GM21576 (cell line): ENCODE data around the gene MAPRE3.

Experiments used
- ATAC-seq: cut with Tn5 transposase; IDR thresholded peaks from one replicate; pipeline ENCODE4 v1.9.1; 2021; ENCODE audit warnings: mild to moderate bottlenecking, moderate library complexity; ENCODE audit not compliant: unreplicated experiment

MAPRE3 gene

GRCh38 chr2:26948800-26949199, 21.6 kb upstream of the MAPRE3 start:
- ATAC-seq: no peak

DNA sequence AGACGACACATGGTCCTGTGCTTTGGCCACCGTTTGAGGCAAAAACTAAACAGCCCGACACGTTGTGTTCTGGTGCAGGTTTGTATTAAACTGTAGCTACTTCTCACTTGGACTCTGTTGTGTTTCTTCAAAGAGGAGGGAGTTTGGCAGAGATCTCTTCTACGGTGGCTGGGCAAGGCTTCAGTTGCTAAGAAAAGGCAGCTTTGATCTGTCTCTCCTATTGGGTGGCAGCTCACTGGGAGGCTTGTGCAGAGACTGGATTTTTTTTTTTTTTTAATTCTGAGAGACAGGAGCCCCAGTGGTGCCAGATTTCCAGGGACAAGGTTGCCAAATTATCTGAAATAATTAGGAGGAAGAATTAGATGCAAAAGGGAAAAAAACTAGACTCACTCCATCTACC, 20.2 kb upstream of the MAPRE3 start:
- ATAC-seq: no peak

DNA sequence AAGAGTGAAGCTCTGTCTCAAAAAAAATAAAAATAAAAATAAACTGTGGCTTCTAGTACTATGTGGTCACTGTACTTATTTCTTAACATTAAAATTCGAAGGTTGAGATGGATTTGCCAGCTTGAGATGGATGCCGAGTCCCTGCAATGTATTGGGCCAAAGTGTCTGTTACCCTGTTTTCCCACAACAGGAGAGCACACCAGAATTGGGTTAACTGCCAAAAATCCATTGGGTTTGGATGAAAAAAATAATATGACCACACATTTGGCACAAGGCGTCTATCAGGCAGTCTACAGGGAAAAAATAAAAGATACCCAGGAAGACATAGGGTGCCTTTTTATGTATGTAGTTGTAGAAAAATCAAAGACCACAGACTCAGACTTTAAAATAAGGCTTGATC, 19.2 kb upstream of the MAPRE3 start:
- no peak for ATAC-seq

GRCh38 chr2:26952374-26952773, 18.1 kb upstream of the MAPRE3 start:
- ATAC-seq: no peak

DNA sequence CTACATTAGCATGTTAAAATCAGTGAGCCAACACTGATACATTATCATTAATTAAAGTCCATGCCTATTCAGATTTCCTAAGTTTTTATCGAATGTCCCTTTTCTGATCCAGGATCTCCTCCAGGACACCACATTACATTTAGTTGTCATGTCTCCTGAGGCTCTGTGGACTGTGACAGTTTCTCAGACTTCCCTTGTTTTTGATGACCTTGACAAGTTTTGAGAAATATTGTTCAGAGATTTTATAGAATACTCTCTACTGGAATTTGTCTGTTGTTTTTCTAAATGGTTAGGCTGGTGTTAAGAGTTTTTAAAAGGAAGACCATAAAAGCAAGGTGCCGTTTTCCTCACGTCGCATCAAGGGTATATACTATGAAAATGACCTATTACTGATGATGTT, 16.3 kb upstream of the MAPRE3 start:
- ATAC-seq: no peak

GRCh38 chr2:26957041-26957440, 13.4 kb upstream of the MAPRE3 start:
- no peak for ATAC-seq

DNA sequence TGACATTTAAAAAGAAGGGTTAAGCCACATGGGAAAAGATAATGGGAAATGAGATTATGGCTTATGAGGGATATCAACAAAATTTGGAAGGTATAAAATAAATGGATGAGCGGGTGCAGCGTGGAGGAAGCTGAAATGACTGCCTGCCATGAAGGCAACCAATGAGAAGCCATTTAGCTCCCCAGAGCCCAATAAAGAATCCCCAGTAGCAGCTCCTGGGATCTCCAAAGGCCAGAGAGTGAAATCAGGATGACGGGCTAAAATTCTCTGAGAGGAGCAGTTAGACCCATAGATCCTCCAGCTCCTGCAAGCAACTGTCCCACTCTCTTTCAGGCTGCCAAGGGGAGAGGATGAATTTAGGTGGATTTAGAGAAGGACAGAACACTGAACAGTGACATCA, 12.9 kb upstream of the MAPRE3 start:
- no peak for ATAC-seq

- no peak for ATAC-seq
These were observed 11.1 kb upstream of the MAPRE3 start for GRCh38 chr2:26959331-26959730.

DNA sequence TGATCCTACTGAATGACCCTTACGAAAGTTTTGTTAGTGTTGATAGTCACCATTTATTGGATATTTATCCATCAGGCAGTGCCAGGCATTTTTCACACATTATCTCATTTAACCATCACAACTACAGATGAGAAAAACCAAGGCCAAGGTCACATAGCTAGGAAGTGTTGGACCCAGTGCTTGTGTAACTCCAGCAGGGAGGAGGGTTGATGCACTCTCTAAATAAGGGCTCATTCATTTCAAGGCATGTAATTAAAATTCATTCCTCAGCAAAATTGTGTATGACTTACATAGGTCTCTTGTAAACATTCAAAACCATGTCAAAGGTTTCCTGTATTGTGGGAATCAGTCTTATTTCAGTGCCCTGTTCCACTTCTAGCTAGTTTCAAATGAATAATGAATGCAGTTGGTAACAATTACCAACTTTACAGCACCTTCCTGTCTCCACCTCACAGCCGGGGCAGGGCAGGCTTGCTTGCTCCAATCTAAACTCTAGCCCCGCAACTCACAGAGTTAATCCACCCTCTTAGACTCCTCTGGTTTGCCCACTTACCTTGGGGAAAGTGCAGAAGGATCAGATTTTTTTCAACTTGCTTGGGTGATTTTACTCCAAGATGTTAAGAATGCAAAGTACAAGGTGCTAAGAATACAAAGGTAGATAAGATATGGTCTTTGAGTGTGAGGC, 5.8 kb upstream of the MAPRE3 start:
- ATAC-seq: no peak

DNA sequence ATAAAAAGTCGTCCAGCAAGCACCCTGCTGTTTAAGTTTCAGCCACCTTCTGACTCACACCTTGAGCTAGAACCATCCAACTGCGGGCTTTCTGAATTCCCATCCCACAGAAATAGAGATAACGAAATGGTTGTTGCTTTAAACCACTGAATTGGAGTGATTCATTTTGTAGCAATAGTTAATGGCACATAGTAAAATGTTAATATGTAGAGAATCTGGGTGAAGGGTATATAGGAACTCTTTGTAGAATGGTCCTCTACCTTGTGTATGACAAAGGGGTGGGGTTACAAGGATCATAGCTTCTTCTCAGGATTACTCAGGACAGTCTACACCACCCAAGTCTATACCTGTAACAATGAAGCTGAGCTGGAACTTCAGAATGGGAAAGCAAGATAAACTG, 2.4 kb upstream of the MAPRE3 start:
- no peak for ATAC-seq

GRCh38 chr2:26969077-26969844, 1.2 kb upstream of the MAPRE3 start:
- no peak for ATAC-seq

GRCh38 chr2:26970928-26971627, 641 bp downstream of the MAPRE3 start:
- ATAC-seq: no peak

- ATAC-seq: no peak
These were observed 1.7 kb downstream of the MAPRE3 start for GRCh38 chr2:26971911-26972786.

GRCh38 chr2:26974352-26974751, 3.9 kb downstream of the MAPRE3 start:
- ATAC-seq: no peak

GRCh38 chr2:26975102-26975501, 4.7 kb downstream of the MAPRE3 start:
- no peak for ATAC-seq

DNA sequence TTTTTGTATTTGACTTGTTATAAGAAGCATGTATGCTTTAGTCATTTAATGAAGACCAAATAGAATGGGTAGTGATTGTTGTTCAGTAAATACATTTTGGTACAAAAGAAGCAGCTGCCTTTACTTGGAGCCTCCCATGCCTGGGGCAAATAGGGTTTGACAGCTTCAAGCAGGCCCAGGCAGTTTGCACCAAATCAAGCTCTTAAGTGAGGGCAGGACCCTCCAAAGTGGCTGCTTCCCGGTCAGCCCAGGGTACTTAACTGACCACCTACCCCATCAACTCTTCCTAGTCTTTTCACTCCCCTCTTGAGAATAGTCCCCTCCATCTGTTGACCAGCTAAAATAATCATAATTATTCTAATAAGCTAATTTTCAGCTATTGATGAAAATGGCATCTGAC, 5.2 kb downstream of the MAPRE3 start:
- ATAC-seq: no peak

DNA sequence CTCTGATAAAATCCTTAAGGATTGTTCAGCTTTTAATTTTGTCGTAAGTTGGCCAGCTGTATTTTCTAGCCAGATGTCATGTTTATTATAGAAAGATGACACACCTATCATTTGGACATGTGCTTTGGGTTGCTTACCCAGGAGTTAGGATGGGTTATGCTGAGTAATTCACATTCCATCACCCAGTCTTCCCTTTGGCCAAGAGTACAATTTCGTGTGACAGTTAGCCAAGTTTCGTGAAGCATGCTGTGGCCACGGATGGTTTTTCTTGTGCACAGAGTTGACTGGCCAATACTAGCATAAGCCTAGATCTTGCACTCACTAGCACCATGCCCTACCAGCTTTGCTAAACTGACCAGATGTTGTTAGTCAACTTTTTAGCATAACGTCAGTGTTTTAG, 5.8 kb downstream of the MAPRE3 start:
- ATAC-seq: no peak

GRCh38 chr2:26977012-26977411, 6.6 kb downstream of the MAPRE3 start:
- ATAC-seq: no peak

DNA sequence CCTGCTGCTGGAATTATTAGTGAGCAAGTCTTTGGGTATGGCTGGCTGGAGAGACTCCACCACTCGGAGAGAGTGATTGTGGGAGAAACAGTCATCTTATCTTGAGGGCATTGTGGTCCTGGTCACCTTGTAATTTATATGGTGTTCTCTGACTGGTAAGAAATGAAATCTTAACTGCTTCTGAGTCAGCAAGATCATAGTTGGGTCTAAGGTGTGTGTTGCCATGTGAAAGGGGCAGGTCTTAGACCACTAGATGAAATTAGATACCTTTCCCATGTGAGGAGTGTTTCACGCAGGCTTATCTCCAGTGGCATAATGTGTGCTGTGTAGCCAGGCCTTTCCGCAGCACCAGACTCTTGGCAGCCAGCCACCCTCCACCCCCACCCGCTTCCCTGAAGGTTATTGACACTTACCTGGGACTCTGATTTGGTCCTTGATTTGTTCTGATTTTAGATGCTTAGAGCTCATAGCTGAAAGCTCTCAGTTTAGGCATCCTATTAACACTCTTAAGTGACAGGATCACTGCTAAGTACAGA, 7.7 kb downstream of the MAPRE3 start:
- no peak for ATAC-seq

- ATAC-seq: no peak
These were observed 9.3 kb downstream of the MAPRE3 start for GRCh38 chr2:26979741-26980140.

DNA sequence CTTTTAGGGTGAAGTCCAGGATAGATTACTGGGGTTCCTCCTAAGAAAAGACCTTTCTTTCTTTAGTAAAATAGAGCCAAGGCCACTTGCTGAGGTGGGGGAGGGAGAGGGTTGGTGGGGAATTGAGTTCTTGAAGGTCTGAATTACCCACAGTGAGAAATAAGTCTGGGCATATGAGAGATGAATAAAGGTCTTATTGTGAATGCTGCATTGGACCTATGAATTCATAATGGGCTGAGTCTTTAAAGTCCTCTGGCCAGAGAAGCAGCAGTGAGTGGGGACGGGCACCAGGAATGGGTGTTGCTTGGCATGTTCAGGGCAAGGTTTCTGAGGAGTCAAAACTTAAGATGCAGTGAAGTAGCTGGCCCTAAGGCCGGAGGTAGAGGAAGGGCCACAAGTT, 10.5 kb downstream of the MAPRE3 start:
- no peak for ATAC-seq
